Prostate gland (tissue), 2 donors: ENCODE data around the gene PLCZ1.

Source experiments
- POLR2A ChIP-seq: fragments of 450-650 bp; IDR thresholded peaks from one replicate; pipeline ENCODE4 v1.6.1; 2016; ENCODE audit warnings: antibody characterized with exemption, mild to moderate bottlenecking
- POLR2AphosphoS5 ChIP-seq: sonication (generic); formaldehyde crosslinking; IDR thresholded peaks from one replicate; pipeline ENCODE4 v1.6.1; 2017; ENCODE audit warnings: antibody characterized with exemption
- TF ChIP-seq, protein P1 (sequence below), 4 experiments: fragments of 200-600 bp in 2 of 4; fragments of 450-650 bp in 2 of 4; sonication (generic) in 2 of 4; IDR thresholded peaks; 1 replicate in 3 of 4; 2 replicates in 1 of 4; pipeline ENCODE4 v1.5.1; 2016 to 2019; ENCODE audit warnings: antibody characterized with exemption in 4 of 4, mild to moderate bottlenecking in 2 of 4, moderate library complexity in 2 of 4

DNA sequence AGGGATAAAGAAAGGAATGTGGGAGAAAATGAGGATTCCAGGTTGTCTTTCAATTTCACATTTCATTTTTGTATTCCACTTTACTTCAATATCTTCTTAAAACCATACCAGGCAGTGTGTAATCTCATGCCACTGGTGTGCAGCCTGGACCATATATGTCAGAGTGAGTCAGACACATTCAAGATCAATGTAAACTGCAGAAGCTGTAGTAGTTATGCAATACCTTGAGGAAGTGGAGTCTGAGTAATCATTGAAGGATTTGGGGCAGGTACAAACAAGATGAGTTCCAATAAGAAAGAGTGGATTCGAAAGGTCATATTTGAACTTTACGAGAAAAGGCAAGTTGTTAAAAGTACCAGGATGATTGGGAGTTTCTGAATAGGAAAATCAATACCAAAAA, 14.1 kb downstream of the PLCZ1 start:
- TF ChIP-seq, protein P1, sequence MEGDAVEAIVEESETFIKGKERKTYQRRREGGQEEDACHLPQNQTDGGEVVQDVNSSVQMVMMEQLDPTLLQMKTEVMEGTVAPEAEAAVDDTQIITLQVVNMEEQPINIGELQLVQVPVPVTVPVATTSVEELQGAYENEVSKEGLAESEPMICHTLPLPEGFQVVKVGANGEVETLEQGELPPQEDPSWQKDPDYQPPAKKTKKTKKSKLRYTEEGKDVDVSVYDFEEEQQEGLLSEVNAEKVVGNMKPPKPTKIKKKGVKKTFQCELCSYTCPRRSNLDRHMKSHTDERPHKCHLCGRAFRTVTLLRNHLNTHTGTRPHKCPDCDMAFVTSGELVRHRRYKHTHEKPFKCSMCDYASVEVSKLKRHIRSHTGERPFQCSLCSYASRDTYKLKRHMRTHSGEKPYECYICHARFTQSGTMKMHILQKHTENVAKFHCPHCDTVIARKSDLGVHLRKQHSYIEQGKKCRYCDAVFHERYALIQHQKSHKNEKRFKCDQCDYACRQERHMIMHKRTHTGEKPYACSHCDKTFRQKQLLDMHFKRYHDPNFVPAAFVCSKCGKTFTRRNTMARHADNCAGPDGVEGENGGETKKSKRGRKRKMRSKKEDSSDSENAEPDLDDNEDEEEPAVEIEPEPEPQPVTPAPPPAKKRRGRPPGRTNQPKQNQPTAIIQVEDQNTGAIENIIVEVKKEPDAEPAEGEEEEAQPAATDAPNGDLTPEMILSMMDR (IDR thresholded peaks at IDR 0.05), result no peak
- TF ChIP-seq POLR2AphosphoS5 (peak; percentile 76), POLR2A (no peak)
